ENCODE measurements around the gene MCTP2.

Gene MCTP2

DNA sequence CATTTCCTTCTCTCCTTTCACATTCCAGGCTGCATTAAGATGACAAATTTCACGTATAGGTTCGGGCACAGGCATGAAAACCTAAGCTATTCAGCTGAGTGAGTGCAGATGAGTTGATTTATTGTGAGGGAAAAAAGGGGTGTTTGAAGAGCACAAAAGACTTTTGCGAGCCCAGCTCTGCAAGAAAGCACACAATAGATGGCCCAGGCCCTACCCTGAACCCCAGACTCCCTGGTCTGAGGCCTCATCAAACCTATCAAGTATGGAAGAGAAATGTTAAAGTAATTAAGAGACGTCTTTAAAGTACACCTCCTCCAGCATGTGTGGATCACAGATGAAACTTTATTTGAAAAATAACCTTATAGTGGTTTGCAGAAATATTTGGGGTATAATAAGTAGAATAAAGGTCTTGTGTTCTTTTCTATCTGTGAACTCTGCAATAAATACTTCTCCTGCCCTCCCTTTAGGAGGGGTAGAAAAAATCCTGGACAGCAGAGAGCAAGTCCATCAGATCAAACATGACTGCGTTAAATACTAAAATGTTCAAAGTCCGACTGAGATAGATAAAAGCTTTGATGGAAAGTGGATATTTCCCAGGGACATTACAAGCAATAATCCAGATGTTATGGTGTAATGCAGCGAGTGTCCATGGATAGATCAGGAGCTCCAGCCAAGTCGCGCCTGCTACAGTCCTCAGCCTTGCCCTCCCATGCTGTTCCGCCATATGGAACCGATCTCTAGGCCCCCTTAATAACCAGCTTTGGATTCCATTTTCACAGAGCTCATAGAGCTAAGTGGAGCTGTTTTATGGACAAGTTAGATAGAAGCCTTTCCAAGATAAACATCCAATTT lies 121.5 kb downstream of the MCTP2 start:
- no peak for DNase-seq (ENCODE audit: low spot score)

DNA sequence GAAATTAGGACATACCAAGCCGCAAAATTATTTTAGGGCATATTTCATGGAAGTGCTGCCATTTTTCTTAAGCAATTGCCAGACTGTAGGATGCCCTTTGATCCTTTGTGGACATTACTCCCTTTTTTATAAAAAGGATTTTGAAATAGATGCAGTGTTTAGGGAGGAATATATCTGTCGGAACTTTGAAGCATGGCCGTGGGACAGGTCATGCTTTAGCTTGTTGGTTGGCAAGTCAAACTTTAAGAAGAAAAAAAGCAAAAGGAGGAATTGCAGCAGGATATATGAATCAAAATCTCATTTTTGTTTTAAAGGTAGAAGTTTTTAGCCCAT lies 122.1 kb downstream of the MCTP2 start:
- DNase-seq (ENCODE audit: low spot score) = no peak

DNA sequence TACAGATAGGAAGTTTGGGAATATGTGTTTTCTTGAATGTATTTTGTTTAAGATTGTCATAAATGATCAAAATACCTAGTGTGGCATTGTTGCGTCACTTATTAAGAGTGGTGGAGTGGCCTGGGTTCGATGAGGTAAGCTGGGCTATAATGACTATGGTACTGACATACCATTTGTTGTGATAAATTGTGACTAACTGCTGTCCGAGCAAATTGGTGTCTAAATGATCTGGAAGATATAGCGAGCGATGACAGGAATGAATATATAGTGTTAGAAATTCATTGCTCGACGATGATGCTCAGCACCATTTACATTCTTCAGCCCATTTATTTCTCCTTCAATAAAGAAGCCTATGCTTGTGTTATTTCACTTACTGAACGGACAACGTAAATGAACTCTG lies 123.3 kb downstream of the MCTP2 start:
- DNase-seq (ENCODE audit: low spot score) = no peak

DNA sequence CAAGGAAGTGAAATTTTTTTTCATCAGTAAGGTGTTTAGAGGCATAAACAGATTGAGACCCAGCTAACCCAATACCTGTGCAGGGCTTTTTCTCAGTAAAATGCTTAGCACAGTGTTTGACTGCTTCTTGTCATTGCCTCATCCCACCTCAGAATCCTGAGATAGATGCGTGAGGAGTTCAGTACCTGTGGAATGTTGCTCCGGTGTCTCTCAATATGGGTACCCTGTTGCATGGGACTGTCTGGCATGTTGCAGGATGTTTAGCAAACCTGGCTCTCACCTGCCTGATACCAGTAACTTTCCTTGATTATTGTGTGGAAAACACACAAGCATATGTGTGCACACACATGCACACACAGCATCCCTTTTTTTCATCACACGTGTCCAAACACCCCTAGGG lies 128.4 kb downstream of the MCTP2 start:
- no peak for DNase-seq (ENCODE audit: low spot score)

DNA sequence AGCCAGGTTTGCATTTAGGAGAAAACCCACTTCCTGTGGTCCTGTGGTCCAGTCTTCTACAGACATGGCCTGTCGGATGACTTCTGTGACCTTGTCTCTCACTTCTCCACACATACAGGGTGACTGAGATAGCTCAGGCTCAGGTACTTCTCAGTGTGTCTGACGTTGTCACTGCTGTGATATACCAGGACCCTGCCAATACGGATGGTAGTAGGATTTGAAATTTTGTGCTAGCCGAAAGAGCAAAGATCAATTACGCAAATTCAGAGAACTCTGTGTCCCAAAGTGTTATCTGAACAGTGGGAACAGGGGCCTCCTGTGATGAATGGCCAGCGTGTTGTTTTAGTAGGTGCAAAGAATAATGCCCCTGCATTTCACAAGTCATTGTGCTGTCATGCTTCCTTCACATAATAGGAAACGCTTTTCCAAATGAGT lies 128.9 kb downstream of the MCTP2 start:
- DNase-seq (ENCODE audit: low spot score) = no peak

DNA sequence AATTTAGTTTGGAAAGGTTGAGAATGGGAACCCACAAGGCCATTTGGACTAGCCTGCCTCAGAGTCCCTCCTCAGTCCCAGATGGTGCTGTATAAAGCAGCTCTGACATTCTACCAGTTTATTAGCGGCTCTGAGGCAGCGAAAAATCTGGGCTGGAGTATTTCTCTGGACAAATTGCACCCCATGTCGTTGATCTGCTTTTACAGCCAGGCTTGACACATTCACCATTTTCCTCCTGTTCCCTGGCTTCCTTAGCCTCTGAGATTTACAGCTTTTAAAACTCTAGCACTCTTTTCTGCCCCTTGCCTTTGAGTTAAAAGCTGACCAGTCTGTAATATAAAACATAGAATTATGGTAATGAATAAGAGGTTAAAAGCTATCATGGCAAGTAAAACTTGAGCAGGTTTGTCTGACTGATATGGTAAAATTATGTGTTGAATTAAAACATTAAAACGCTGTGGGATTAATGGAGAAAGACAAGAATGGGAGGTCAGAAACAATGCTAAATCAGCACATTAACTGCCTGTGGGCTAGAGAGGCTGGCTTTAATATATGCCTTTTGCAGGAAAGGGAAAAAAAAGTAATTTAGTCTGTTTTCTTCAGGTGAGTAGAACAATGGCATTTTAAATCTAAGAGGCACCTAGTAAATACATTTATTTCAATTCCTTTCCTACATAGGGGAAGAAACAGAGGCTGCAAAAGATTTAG lies 131.2 kb downstream of the MCTP2 start:
- DNase-seq (ENCODE audit: low spot score) = no peak

DNA sequence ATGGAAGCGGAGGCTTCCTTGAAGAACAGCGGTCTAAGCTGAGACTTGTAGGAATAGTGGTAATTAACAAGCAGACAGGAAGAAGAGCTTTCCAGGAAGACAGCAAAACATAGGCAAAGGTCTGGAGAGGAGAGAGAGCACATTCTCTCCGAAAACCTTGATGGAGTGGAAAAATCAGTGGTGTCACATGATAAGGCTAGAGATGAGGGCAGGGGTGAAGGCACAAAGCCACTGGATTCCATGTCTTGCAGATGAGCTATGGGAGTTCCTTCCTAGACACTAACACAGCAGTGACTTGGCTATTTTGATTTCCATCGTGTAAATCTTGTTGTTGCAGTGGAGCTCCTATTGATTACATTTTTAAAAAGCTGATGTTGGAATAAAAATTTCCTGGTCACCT lies 132.0 kb downstream of the MCTP2 start:
- DNase-seq (ENCODE audit: low spot score) = no peak

DNA sequence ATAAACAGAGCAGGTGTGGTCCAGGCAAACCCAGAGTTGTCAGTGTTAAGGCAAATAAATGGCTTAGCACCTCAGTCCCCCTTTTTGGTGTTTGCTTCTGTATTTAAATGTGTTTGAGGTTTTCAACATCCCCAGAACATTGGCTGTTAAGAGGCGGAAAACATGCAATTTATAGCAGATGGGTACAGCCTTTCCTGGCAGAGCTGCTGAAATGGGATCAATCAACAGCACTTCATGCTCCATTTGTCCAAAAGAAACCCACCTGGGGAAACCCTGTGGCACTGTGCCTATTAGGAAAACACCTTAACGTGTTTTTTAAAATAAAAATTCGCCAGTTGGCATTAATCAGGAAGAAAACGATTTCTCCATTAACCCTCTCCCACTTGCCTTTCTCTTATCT lies 135.4 kb downstream of the MCTP2 start:
- no peak for DNase-seq (ENCODE audit: low spot score)

DNA sequence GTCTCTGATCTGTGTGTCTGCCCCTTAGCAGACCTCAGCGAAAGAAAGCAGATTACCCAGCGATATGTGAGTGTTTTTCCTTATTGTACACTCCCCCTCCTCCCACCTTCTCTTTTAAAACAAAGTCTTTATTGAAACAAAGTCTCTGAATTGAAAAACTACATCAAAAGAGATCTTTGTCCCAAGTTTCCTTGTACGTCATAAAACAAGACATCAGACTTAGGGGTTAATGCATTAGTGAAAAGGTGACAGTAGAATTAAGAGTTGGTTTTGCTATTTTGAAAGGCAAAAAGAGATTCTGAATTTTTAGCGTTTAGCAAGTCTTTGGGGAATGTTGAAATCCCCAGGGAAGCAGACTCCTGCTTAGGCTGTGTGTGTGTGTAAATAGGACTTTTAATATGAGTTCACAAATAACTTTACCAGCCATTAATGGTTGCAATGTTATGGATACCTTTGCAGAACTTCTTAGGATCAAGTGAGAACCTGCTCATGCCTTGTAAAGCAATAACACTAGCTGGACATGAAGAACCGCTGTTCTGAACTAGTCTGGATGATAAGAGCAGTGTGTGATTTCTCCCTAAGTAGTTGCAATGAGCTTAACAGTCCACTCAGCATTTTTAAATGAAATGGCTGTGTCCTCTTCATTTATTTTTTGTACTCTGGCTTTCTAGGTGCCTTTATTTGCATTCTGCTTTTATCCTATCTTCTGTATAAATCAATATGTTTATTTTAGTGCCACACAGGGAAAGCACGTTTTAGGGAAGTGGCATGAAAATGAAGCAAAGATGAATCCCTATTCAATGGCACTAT lies 136.6 kb downstream of the MCTP2 start:
- no peak for DNase-seq (ENCODE audit: low spot score)

DNA sequence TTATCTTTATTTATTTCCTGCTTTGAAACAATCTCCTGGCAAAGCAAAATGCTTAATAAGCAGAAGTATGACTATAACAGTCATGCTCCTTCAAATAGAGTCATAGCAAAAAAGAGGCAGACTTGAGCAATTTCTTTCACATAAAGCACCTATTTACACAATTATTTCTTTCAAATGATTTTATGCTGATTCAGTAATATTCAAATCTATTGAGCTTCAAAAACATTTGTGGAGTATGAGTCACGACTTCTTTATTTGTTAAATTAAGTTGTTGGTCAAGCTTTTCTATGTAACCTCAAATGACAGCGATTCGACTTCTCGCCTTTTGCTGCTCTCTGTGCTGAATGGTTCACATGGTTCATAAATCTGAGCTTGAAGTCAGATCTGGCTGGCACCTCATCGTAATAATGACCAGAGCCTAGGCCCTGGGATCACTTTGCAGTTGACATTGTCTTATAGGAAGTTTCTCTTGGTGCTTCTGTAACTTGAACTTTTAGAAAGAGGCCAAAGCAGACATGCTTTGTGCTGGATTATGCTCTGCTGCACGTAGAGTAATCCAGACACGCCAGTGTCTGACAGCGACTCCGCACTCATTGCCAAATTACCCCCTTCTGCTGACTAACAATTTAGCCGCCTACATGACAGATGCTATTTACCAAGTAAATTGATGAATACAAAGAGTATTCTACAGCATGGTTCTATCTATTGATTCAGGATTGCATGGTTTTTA lies 139.0 kb downstream of the MCTP2 start:
- DNase-seq (ENCODE audit: low spot score) = peak; percentile 10

DNA sequence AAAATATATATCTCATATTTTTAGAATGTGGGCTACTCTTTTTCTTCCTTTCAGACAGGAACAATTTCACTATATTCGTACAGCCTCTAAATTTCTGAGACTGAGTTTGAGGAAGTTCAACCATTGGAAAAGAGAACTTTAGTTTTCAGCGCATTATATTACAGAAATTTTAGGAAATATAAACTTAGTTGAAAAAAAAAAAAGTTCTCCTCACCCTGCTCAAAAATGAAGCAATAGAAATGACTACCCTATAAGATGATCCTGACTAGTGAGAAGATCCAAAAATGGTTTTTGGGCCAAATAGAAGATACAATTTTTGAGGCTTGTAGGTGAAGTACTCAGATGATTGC lies 139.6 kb downstream of the MCTP2 start:
- no peak for DNase-seq (ENCODE audit: low spot score)

DNA sequence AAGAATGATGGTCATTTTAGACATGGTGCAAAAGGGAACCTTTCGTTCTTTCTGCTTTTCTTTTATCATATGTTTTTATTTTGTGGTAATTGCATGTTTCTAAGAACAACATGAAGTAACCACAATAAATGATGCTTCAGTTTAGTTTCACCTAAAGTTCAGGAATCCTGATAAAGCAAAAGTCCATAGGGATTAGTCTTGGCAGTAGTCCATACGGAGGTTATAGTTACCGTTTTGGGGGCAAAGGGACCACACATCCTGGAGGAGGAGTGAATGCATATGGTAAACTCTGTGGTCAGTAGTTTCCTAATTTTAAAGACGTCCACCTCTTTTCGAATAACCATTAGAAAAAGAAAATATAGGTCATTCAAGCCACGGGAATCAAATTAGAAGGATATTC lies 141.5 kb downstream of the MCTP2 start:
- DNase-seq (ENCODE audit: low spot score) = no peak

DNA sequence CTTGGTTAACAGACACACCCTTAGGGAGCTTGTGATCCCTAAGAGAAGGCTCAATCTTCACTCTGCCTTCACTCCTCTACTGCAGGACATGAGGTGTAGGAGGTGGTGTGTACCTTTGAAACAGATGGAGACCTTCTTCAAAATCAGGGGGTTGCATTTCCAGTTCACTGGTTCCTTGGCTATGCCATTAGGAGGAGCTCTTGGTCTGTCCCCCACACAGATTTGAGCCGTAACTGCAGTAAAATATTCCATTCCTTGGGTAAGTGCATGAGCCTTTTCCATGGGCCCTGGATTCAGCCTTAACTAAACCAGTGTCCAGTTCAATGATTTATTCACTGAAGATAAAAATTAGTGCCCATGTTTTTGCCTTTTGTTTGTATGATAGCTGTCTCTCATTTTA lies 144.6 kb downstream of the MCTP2 start:
- DNase-seq (ENCODE audit: low spot score) = no peak

DNA sequence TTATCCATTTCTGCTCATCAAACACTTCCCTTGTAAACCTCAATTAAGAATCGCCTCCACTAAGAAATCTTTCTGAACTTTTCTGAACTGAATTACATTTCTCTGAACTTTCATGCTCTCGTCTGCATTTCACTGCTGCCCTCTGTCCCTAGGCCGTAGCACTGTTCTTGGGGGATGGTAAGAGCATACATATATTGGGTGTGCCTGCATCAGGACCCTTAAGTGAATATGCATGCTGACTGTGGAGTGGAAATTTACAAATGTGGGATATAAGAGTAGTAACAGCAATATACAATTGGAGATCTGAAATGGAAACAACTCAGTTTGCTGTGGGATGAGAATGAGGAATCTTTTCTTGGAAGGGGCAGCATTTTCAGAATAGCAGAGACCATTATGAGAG lies 148.6 kb downstream of the MCTP2 start:
- no peak for DNase-seq (ENCODE audit: low spot score)

DNA sequence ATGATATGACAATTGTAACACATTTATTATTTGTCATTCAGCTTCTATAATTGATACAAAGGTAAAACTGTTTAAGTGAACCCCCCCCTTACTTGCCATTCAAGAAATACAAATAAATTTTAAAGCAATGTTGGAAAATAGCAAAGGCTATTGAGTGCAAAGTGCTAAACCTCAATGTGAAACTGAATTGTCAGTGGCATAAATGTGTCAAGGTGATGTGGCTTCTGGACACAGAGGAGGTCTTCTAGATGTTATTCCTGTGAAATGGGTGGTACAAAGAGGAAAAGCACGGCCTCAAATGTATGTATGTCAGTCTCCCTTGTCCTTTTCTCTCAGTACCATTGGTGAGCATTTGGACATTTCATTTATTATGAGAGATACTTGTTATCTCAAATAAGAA lies 149.4 kb downstream of the MCTP2 start:
- DNase-seq (ENCODE audit: low spot score) = no peak

DNA sequence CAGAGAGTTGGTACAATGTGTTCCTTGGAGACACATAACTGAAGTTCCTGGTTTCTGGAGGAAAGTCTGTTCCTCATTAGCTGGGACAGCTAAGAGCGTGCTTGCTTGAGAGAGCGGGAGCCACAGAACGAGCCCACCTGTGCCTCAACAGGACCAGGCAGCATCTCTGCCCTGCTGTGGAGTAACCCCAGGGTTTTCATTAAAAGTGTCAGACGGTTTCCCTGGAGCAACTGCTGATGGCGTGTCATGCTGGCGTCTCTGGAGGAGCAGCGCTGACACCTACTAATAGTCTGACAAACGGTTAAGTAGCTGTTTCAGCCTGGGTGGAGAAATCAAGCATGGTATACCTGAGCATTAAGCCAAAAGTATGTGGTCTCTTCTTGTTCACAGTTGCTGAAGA lies 150.0 kb downstream of the MCTP2 start:
- no peak for DNase-seq (ENCODE audit: low spot score)

DNA sequence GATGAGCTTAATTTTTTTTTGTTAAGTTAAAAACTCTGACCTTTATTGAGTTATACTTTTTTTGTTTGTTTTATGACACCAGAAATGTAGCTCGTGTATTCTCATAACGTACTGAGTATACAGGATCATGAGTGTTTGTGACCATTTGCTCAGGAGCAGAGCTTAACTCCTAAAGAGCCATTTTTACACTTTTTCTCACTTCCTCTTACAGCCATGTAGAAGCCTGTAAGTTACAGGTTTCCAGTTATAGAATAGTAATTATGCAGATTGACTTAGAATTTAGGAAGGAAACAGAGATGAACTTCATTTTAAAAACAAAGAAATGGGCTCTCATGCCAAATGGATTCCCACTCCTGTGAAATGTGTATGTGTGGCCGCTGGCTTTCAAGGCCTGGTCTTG lies 151.7 kb downstream of the MCTP2 start:
- DNase-seq (ENCODE audit: low spot score) = no peak

DNA sequence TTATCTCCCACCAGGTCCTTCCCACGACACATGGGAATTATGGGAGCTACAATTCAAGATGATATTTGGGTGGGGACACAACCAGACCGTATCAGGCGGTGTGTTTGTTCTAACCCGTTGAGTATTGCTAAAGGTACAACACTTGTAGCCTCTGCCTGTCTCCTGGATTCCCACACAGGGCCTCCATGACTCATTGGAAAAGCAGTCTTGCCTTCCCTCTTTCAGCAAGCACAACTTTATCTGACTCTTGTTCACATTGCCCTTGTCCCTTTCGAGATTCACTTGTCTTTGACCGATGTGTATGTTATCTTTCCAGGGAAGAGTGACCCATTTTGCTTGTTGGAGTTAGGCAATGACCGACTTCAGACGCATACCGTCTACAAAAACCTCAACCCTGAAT lies 152.3 kb downstream of the MCTP2 start:
- DNase-seq (ENCODE audit: low spot score) = no peak

DNA sequence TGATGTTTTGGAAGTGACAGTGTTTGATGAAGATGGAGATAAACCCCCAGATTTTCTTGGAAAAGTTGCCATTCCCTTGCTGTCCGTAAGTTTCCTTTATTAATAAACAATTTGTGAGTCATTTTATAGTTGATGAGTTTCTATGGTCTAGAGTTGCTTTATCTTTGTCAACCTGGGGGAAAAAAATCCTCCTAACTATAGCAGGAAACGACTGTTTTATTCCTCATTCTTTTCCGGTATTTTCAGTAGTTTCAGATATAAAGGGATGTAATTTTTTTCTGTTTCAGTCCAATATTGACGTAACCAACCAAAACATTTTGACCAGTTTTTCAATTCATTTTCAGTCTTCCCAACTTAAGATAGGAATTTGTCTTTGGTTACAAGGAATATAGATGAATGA lies 154.1 kb downstream of the MCTP2 start:
- no peak for DNase-seq (ENCODE audit: low spot score)

DNA sequence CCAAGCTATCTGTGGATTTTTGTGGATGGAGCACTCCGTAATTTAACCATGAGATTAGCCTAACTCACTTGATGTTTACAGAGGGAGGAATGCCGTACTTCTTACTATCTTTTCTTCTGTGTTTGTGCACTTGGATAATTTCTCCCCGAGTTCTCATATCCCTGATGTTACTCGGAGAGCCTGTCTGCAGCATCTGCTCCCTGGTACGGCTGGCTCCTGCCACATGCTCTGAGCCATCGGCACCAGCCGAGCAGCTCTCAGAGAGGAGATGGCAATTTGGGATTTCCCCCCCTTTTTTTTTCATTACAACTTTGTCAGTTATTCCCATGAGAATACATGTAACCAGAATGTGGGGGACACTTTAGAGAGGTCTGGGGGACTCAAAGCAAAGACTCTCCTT lies 155.0 kb downstream of the MCTP2 start:
- no peak for DNase-seq (ENCODE audit: low spot score)

DNA sequence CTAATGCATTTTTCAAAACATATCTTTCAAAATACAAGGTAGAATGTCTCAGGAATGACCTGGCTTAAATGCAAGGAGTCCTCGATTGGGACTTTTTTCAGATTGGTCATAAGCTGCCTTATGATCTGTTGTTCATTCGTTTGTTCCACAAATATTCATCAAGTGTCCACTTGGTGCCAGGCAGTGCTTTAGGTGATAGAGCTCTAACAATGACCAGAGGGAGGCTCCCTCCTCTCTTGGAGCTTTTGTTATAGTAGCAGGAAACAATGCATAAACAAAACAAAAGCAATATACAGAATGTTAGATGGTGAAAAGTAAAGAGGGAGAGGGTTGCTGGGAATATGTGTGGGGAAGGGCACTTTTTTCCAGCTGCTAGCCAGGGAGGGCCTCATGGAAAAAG lies 156.1 kb downstream of the MCTP2 start:
- no peak for DNase-seq (ENCODE audit: low spot score)

DNA sequence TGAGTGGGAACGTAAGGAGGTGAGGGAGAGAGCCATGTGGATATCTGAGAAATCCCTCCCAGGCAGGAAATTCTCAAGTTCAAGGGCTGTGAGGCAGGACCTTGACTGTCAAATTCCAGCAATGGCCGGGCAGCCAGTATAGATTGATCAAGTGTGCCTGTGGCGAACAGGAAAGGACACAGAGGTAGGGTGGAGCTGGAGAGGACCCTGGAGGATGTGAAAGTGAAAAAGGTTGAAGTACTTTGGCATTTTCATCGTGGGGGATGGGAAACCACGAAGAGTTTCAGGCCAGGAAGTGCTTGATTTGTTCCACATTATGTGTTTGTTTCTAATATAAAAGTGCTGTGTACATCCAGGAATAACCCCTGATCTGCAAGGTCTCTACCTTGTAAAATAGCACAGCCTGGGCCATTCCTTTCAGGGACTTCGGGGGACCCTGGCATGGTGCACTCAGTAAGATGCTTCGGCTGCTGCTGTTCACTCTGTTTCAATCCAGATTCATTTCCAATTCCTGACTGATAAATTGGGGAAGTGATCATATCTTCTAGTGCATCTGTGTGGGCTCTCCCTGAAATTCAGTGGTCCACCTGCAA lies 156.6 kb downstream of the MCTP2 start:
- no peak for DNase-seq (ENCODE audit: low spot score)
